Liver (tissue), 3 donors: ENCODE results near the gene ZRSR2.

Experiments
- HNF4A ChIP-seq, 2 donors: conservative IDR thresholded peaks; 2 replicates each; pipeline ENCODE4 v1.6.1; 2016; ENCODE audit warnings: antibody characterized with exemption in 2 of 2, mild to moderate bottlenecking in 2 of 2
- TAF1 ChIP-seq: conservative IDR thresholded peaks from 2 replicates; pipeline ENCODE4 v1.6.1; 2016; ENCODE audit warnings: antibody characterized with exemption, mild to moderate bottlenecking
- YY1 ChIP-seq: IDR thresholded peaks from 2 replicates; pipeline ENCODE4 v1.6.1; 2016; ENCODE audit warnings: antibody characterized with exemption, mild to moderate bottlenecking
- TF ChIP-seq, protein P1 (sequence below): fragments of 150-350 bp; IDR thresholded peaks from 2 replicates; pipeline ENCODE4 v1.5.1; 2017; ENCODE audit warnings: improper control_type of control experiment, low read depth, low read length; ENCODE audit not compliant: missing input control
- TF ChIP-seq, protein P2 (sequence below): IDR thresholded peaks from 2 replicates; pipeline ENCODE4 v1.6.1; 2016; ENCODE audit warnings: antibody characterized with exemption, mild to moderate bottlenecking
- donor health status: healthy.
- donor health status: healthy.

DNA sequence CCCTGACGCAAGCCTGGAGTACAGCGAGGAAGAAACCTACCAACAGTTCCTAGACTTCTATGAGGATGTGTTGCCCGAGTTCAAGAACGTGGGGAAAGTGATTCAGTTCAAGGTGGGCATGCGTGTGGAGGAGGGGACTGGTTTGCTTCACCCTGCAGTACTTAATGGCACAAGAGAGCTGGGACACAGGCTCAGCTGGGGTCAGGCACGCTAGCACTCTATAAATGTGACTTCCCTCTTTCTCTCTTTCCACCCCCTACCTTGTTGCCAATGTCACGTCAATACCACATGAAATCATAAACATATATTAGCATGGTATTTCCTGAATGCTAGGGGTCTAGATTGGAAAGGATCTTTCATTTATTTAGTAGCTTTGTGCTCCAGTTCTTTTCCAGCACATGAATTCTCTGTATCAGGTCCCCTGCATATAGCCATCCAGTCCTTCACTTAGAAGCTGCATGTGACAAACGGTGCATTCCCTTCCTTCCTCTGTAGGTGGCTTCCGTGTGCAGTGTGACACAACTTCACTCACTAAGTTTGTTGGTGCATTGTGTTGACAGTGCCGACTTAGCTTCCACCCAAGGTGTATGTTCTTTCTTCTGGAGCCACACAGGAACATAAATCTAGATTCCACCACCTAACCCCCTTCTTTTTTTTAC, 25.6 kb downstream of the ZRSR2 start:
- TF ChIP-seq YY1 (no peak), HNF4A (conservative IDR thresholded peaks at IDR 0.05) (no peak), TAF1 (no peak)
- TF ChIP-seq, protein P1, sequence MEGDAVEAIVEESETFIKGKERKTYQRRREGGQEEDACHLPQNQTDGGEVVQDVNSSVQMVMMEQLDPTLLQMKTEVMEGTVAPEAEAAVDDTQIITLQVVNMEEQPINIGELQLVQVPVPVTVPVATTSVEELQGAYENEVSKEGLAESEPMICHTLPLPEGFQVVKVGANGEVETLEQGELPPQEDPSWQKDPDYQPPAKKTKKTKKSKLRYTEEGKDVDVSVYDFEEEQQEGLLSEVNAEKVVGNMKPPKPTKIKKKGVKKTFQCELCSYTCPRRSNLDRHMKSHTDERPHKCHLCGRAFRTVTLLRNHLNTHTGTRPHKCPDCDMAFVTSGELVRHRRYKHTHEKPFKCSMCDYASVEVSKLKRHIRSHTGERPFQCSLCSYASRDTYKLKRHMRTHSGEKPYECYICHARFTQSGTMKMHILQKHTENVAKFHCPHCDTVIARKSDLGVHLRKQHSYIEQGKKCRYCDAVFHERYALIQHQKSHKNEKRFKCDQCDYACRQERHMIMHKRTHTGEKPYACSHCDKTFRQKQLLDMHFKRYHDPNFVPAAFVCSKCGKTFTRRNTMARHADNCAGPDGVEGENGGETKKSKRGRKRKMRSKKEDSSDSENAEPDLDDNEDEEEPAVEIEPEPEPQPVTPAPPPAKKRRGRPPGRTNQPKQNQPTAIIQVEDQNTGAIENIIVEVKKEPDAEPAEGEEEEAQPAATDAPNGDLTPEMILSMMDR = peak; percentile 15
- TF ChIP-seq, protein P2, sequence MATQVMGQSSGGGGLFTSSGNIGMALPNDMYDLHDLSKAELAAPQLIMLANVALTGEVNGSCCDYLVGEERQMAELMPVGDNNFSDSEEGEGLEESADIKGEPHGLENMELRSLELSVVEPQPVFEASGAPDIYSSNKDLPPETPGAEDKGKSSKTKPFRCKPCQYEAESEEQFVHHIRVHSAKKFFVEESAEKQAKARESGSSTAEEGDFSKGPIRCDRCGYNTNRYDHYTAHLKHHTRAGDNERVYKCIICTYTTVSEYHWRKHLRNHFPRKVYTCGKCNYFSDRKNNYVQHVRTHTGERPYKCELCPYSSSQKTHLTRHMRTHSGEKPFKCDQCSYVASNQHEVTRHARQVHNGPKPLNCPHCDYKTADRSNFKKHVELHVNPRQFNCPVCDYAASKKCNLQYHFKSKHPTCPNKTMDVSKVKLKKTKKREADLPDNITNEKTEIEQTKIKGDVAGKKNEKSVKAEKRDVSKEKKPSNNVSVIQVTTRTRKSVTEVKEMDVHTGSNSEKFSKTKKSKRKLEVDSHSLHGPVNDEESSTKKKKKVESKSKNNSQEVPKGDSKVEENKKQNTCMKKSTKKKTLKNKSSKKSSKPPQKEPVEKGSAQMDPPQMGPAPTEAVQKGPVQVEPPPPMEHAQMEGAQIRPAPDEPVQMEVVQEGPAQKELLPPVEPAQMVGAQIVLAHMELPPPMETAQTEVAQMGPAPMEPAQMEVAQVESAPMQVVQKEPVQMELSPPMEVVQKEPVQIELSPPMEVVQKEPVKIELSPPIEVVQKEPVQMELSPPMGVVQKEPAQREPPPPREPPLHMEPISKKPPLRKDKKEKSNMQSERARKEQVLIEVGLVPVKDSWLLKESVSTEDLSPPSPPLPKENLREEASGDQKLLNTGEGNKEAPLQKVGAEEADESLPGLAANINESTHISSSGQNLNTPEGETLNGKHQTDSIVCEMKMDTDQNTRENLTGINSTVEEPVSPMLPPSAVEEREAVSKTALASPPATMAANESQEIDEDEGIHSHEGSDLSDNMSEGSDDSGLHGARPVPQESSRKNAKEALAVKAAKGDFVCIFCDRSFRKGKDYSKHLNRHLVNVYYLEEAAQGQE = no peak
